OCI-LY1 (cell line): ENCODE data around the gene TIPRL.

Source experiments
- H2AFZ ChIP-seq: fragments of 200-600 bp; sonication (generic), shearing (Covaris generic); 2 replicates; pipeline ENCODE4 v1.6.0; 2014; ENCODE audit warnings: antibody characterized with exemption, mild to moderate bottlenecking, low read length
- H3F3A ChIP-seq: fragments of 200-600 bp; sonication (generic), shearing (Covaris generic); 2 replicates; pipeline ENCODE4 v1.6.0; 2014; ENCODE audit warnings: mild to moderate bottlenecking, antibody characterized with exemption, low read length, moderate library complexity; ENCODE audit not compliant: insufficient read depth
- H3K27ac ChIP-seq: fragments of 200-600 bp; sonication (generic); 2 replicates; pipeline ENCODE4 v1.5.1; 2014; ENCODE audit warnings: low read length, mixed run types, mild to moderate bottlenecking, low read depth; ENCODE audit not compliant: poor library complexity, severe bottlenecking
- H3K27me3 ChIP-seq: fragments of 200-600 bp; sonication (generic); 2 replicates; pipeline ENCODE4 v1.6.0; 2014; ENCODE audit warnings: antibody characterized with exemption, mild to moderate bottlenecking, low read length, moderate library complexity; ENCODE audit not compliant: insufficient read depth
- H3K36me3 ChIP-seq: fragments of 200-600 bp; sonication (generic); 2 replicates; pipeline ENCODE4 v1.6.1; 2014; ENCODE audit warnings: mild to moderate bottlenecking, antibody characterized with exemption, low read length, moderate library complexity, mixed read lengths; ENCODE audit not compliant: insufficient read depth
- H3K4me1 ChIP-seq: fragments of 200-600 bp; sonication (generic); 2 replicates; pipeline ENCODE4 v1.5.1; 2014; ENCODE audit warnings: mild to moderate bottlenecking, low read length, moderate library complexity; ENCODE audit not compliant: insufficient read depth, severe bottlenecking
- H3K4me2 ChIP-seq: fragments of 200-600 bp; sonication (generic), shearing (Covaris generic); 2 replicates; pipeline ENCODE4 v1.6.1; 2014; ENCODE audit warnings: low read length
- H3K4me3 ChIP-seq: fragments of 200-600 bp; sonication (generic); 2 replicates; pipeline ENCODE4 v1.5.1; 2014; ENCODE audit warnings: low read length, low read depth, mild to moderate bottlenecking, mixed read lengths; ENCODE audit not compliant: poor library complexity, severe bottlenecking
- H3K79me2 ChIP-seq: fragments of 200-600 bp; shearing (Covaris generic); 2 replicates; pipeline ENCODE4 v1.6.1; 2016; ENCODE audit warnings: mixed run types, low read length, mixed read lengths; ENCODE audit not compliant: insufficient read depth
- H3K9ac ChIP-seq: fragments of 200-600 bp; sonication (generic), shearing (Covaris generic); 2 replicates; pipeline ENCODE4 v1.6.1; 2014; ENCODE audit warnings: mild to moderate bottlenecking, low read length, mixed read lengths
- H3K9me2 ChIP-seq: fragments of 200-600 bp; sonication (generic), shearing (Covaris generic); 2 replicates; pipeline ENCODE4 v1.6.1; 2014; ENCODE audit warnings: low read depth, mild to moderate bottlenecking, low read length, mixed read lengths
- H3K9me3 ChIP-seq: fragments of 200-600 bp; shearing (Covaris generic); 2 replicates; pipeline ENCODE4 v1.6.1; 2014; ENCODE audit warnings: low read length, mixed read lengths
- H4K20me1 ChIP-seq: fragments of 200-600 bp; sonication (generic), shearing (Covaris generic); 2 replicates; pipeline ENCODE4 v1.6.0; 2016; ENCODE audit warnings: mild to moderate bottlenecking, low read length; ENCODE audit not compliant: insufficient read depth
- EZH2 ChIP-seq: fragments of 200-600 bp; sonication (generic), shearing (Covaris generic); IDR thresholded peaks from 2 replicates; pipeline ENCODE4 v1.8.0; 2017; ENCODE audit warnings: borderline replicate concordance, mixed run types, mild to moderate bottlenecking, antibody characterized with exemption, low read length, moderate library complexity, mixed read lengths
- TF ChIP-seq, protein P1 (sequence below): fragments of 200-600 bp; sonication (generic), shearing (Covaris generic); IDR thresholded peaks from 2 replicates; pipeline ENCODE4 v1.5.1; 2017; ENCODE audit warnings: mild to moderate bottlenecking, antibody characterized with exemption, low read length, moderate library complexity, mixed read lengths

TIPRL gene

DNA sequence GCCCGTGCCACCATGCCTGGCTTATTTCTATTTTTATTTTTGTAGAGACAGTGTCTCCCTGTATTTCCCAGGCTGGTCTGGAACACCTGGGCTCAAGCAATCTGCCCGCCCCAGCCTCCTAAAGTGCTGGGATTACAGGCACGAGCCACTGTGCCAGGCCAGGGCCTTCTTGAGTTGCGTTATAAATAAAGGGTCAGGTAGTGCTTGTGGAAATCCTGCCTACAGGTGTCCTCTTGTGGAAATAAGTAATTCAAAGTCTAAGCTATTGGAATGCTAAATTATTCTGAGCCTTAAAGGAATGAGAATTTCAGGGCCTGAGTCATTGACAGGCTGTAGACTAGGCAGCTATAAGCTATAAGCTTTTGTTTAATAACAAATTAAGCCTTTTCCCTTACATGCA is 38.9 kb downstream of the TIPRL start:
- H3K79me2 ChIP-seq, result no peaks in the 10 kb centered on the region
- no peak overlapping the region for H3K4me2 ChIP-seq

DNA sequence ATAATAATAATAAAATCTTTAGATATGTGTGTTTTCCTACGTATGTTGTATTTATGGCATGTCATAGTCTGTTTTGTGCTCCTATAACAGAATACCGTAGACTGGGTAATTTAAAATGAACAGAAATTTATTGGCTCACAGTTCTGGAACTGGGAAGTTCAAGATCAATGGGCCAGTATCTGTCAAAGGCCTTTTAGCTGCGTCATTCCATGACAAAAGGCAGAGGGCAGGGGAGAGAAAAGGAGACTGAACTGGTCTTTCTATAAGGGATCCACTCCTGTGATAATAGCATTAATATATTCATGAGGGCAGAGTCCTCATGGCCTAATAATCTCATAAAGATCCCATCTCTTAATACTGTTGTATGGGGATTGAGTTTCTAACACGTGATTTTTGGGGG is 39.9 kb downstream of the TIPRL start:
- TF ChIP-seq, protein P1, sequence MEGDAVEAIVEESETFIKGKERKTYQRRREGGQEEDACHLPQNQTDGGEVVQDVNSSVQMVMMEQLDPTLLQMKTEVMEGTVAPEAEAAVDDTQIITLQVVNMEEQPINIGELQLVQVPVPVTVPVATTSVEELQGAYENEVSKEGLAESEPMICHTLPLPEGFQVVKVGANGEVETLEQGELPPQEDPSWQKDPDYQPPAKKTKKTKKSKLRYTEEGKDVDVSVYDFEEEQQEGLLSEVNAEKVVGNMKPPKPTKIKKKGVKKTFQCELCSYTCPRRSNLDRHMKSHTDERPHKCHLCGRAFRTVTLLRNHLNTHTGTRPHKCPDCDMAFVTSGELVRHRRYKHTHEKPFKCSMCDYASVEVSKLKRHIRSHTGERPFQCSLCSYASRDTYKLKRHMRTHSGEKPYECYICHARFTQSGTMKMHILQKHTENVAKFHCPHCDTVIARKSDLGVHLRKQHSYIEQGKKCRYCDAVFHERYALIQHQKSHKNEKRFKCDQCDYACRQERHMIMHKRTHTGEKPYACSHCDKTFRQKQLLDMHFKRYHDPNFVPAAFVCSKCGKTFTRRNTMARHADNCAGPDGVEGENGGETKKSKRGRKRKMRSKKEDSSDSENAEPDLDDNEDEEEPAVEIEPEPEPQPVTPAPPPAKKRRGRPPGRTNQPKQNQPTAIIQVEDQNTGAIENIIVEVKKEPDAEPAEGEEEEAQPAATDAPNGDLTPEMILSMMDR, result no peak
- no peak for TF ChIP-seq EZH2
- Histone ChIP-seq H3K27me3 (no peaks in the 10 kb centered on the region; the same call in 1 of the 2 replicates), H3K36me3 (no peaks in the 10 kb centered on the region), H3F3A (no peaks in the 10 kb centered on the region), H2AFZ (no peak overlapping the region), H3K9me3 (no peaks in the 10 kb centered on the region), H3K4me1 (no peaks in the 10 kb centered on the region), H3K79me2 (no peaks in the 10 kb centered on the region), H4K20me1 (no peaks in the 10 kb centered on the region), H3K9me2 (no peaks in the 10 kb centered on the region), H3K4me2 (no peak overlapping the region), H3K27ac (no peak overlapping the region), H3K4me3 (no peak overlapping the region), H3K9ac (no peak overlapping the region)

More for the DNA sequence above, 38.9 kb downstream of the TIPRL start:
- TF ChIP-seq, protein P1, result no peak
- TF ChIP-seq EZH2, result no peak
- no peaks in the 10 kb centered on the region for H3K9me2 ChIP-seq
- H3K9me3 ChIP-seq, result peaks cover 6% of the 10 kb centered on the region; the same call in 1 of the 2 replicates
- no peaks in the 10 kb centered on the region for H3K4me1 ChIP-seq
- no peak overlapping the region for H3K27ac ChIP-seq
- H3K27me3 ChIP-seq, result no peaks in the 10 kb centered on the region
- no peak overlapping the region for H3K4me3 ChIP-seq
- H3K9ac ChIP-seq, result no peak overlapping the region
- no peaks in the 10 kb centered on the region for H4K20me1 ChIP-seq
- H3F3A ChIP-seq, result no peaks in the 10 kb centered on the region
- H3K36me3 ChIP-seq, result no peaks in the 10 kb centered on the region; the same call in 1 of the 2 replicates
- H2AFZ ChIP-seq, result no peak overlapping the region

GRCh38 chr1:168220470-168220871 is 41.7 kb downstream of the TIPRL start:
- no peaks in the 10 kb centered on the region for H3K9me2 ChIP-seq
- TF ChIP-seq, protein P1, result no peak
- TF ChIP-seq EZH2, result no peak
- no peak overlapping the region for H3K4me3 ChIP-seq
- H4K20me1 ChIP-seq, result no peaks in the 10 kb centered on the region
- H3K36me3 ChIP-seq, result no peaks in the 10 kb centered on the region
- no peak overlapping the region for H3K9ac ChIP-seq
- peaks cover 11% of the 10 kb centered on the region for H3K4me1 ChIP-seq
- no peak overlapping the region for H3K27ac ChIP-seq
- H3K9me3 ChIP-seq, result no peaks in the 10 kb centered on the region
- H3K4me2 ChIP-seq, result no peak overlapping the region
- H2AFZ ChIP-seq, result no peak overlapping the region
- H3F3A ChIP-seq, result no peaks in the 10 kb centered on the region
- no peaks in the 10 kb centered on the region; the same call in 1 of the 2 replicates for H3K27me3 ChIP-seq
- no peaks in the 10 kb centered on the region for H3K79me2 ChIP-seq
